HG02973 (cell line): ENCODE data around the gene CORO7.

Experiments used
- ATAC-seq: cut with Tn5 transposase; IDR thresholded peaks from one replicate; pipeline ENCODE4 v1.9.1; 2021; ENCODE audit warnings: moderate library complexity; ENCODE audit not compliant: unreplicated experiment

Gene CORO7

DNA sequence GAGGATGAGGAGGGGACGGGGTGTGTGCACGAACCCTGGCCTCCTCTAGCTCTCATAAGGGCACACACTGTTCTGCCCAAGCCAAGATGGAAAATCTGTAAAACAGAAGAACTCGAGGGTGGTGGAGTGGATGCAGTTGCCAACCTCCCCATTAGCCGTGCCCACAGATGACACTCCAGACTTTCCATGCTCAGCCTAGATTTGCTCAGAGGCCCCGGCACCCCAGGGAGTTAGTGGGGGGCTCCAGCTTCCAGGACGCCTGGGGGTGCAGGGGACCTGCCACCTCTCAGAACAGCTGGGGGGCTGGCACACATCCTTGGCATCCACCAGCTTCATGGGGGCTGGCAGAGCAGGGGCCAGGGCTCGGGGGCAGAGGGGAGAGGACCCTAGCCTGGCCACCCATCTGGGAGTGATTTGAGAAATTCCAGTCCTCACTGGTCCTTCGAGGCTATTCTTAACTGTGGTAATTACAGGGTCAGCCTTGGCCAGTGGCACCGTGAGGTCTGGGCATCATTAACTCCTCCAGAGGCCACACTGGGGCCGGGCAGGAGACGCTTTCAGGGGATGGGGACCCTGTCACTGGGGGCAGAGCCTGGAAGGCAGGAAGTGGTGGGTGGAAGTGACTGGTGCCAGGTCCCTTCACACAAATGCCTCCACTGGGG is 30.5 kb downstream of the CORO7 start:
- no peak for ATAC-seq

DNA sequence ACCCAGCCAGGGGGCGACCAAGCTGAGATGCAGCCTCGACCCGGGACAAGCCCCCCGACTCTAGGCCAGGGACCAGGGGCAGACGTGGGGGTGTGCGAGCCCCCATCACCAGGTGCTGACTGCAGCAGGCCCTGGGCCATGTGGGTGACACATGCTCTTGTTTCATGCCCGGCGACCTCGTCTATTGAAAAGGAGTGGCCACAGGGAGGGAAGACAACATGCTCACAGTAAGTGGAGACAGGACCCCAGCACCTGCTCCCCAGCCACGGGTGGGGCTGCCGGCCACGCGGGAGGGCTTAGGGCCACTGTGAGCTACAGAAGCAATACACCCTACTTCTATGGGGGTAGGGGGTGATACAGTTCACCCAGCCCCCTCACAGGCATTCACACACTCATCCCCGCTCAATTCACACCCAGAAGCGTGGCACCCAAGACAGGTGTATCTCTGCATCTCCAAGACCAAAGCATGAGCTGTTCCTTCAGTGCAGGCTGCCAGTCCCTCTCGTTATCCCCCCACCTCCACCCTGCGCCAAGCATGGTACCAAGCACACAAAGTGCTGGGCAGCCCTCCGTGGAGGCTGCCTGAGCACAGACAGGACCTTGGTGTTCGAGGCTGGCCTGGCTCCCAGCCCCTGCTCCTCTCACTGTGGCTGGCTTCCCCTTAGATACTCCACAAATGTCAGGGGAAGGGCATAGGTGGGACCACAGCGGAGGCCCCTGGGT is 31.2 kb downstream of the CORO7 start:
- ATAC-seq, result no peak

DNA sequence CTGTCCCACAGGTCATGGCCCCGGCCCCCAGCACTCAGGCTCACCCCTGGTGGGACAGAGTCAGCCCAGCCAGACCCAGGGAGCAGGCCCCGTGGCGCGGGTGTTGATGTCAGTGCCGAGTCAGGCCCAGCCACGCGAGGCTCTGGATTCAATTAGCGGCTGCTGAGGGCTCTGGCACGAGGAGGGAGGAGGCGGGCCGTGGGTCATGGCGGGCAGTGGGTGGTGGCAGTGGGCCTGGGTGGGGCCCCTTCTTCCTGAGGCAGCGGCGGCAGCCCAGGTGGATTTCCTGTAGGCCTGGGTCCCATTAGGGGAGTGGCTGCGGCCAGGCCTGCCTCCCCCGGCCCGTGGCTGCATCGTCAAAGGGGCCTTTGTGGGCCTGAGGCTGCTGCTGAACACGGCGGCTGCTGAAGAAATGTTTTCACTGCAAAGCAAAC is 31.9 kb downstream of the CORO7 start:
- no peak for ATAC-seq

DNA sequence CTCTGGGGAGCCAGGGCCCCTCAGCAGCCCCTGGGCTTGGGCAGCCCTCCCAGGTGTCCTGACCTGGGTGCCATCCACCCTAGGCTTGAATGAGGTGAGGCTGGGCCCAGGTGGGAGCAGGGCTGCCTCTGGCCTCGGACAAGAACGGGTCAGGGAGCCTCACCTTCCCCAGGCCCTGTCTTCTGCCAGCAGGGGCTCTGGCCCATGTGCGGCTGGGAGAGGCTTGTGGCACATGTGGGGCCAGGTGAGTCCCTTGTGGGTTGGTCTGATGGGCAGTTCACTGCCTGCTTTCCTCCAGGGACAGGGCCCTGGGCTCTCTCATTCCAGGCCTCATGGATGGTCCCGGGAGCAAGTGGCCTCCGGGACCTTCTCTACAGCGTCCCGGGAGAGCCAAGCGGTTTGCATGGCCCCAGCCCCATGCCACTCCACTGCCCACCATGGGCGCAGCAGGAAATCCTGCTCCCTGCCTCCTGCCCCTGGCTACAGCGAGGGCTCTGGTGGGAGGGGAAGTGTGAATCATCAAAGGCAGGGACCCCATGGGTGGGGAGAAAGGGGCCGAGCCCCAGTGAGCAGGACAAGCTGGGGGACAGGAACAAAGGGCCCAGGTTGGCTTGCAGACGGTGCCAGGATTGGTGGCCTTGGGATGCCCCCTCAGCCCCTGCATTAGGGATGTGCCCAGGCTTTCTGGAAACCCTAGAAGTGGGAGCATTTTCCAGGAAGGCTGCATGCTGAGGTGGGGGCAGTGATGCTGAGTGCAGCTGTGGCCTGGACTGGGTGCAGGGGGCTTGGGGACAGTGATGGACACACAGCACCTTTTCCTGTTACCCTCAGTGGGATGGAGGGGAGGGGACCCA is 32.6 kb downstream of the CORO7 start:
- no peak for ATAC-seq

DNA sequence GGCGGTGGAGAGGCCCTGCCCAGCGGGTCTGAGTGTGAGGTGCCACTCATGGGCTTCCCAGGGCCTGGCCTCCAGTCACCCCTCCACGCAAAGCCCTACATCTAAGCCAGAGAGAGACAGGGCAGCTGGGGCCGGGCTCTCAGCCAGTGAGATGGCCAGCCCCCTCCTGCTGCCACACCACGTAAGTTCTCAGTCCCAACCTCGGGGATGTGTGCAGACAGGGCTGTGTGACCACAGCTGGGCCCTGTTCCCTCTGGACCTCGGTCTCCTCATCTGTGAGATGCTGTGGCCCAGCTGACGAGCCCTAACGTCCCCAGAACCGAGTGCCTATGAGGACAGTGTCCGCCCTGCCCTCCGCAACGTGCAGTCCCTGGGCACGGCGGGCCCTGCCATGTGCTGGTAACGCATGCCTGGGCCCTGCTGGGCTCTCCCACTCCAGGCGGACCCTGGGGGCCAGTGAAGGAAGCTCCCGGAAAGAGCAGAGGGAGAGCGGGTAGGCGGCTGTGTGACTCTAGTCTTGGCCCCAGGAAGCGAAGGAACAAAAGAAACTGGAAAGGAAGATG is 33.5 kb downstream of the CORO7 start:
- no peak for ATAC-seq

DNA sequence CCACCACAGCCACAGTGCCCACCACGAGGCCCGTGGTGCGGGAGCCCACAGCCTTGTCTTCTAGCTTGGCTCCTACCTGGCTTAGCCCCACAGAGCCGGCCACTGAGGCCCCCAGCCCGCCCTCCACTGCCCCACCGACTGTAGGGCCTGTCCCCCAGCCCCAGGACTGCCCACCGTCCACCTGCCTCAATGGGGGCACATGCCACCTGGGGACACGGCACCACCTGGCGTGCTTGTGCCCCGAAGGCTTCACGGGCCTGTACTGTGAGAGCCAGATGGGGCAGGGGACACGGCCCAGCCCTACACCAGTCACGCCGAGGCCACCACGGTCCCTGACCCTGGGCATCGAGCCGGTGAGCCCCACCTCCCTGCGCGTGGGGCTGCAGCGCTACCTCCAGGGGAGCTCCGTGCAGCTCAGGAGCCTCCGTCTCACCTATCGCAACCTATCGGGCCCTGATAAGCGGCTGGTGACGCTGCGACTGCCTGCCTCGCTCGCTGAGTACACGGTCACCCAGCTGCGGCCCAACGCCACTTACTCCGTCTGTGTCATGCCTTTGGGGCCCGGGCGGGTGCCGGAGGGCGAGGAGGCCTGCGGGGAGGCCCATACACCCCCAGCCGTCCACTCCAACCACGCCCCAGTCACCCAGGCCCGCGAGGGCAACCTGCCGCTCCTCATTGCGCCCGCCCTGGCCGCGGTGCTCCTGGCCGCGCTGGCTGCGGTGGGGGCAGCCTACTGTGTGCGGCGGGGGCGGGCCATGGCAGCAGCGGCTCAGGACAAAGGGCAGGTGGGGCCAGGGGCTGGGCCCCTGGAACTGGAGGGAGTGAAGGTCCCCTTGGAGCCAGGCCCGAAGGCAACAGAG is 34.2 kb downstream of the CORO7 start:
- ATAC-seq, result no peak

DNA sequence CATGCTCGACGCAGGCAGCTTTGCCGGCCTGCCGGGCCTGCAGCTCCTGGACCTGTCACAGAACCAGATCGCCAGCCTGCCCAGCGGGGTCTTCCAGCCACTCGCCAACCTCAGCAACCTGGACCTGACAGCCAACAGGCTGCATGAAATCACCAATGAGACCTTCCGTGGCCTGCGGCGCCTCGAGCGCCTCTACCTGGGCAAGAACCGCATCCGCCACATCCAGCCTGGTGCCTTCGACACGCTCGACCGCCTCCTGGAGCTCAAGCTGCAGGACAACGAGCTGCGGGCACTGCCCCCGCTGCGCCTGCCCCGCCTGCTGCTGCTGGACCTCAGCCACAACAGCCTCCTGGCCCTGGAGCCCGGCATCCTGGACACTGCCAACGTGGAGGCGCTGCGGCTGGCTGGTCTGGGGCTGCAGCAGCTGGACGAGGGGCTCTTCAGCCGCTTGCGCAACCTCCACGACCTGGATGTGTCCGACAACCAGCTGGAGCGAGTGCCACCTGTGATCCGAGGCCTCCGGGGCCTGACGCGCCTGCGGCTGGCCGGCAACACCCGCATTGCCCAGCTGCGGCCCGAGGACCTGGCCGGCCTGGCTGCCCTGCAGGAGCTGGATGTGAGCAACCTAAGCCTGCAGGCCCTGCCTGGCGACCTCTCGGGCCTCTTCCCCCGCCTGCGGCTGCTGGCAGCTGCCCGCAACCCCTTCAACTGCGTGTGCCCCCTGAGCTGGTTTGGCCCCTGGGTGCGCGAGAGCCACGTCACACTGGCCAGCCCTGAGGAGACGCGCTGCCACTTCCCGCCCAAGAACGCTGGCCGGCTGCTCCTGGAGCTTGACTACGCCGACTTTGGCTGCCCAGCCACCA is 35.1 kb downstream of the CORO7 start:
- ATAC-seq, result no peak

DNA sequence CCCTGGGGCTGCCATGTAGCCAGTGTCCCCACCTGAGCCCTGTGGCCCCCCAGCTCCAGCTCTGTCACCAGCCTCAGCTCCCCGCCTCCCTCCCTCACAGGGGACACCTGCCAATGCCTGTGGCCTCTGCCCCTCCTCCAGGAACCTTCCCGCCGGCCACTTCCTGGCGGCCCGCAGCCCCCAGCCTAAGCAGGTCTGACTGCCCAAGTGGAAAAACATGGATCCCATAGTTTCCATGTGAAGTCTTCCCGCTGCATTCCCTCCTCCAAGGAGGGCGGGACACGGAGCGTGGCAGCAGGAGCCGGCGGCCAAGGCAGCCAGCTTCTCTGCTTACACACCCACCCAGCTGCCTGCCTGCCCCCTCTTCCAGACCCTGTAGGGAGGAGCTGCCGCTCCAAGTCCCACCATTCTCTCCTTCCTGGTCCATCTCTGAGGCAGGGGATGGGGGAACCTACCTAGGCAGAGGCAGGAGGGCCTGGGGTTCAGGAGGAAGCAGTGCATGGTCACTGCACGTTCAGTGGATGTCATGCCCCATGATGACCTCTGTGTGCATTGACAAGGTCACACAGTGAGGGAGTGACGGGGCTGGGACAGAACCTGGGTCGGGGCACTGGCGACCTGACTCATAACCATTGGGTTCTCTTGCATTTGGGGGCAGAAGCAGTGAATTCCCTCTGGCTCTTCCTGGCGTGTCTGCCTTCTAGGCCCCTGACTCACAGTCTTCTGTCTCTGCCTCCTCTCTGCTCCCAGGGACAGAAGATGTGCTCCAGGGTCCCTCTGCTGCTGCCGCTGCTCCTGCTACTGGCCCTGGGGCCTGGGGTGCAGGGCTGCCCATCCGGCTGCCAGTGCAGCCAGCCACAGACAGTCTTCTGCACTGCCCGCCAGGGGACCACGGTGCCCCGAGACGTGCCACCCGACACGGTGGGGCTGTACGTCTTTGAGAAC is 36.0 kb downstream of the CORO7 start:
- no peak for ATAC-seq

DNA sequence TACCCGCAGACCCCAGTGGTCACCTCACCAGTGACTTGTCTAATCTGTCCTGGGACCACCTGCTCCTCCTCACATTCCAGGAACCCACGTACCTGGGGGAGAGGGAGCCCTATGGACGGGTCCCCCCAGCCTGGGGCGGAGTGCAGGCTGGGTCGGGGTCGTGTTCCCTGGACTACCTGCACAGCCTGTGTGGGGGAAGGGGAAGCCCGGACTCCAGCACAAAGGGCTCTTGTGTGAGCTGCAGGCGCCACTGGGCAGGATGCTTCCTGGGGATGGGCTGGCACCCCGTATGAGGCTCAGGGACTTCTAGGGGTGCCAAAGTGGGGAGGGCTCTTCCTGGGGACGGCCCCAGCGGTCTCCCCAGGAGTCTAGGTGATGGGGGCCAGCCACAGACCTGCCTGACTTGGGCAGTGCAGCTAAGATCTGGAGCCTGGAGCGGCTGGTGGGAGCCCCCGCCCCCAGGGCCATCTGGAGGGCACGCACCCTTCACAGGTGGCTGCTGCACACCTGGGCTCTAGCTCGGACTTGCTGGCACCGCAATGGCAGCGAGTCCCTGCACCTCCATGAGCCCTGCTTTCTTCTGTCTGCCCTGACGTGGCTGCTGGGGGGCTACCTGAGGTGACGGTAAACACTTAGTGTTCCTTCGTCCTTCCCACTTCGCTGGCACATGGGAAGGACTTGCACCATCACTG is 37.3 kb downstream of the CORO7 start:
- ATAC-seq, result no peak

DNA sequence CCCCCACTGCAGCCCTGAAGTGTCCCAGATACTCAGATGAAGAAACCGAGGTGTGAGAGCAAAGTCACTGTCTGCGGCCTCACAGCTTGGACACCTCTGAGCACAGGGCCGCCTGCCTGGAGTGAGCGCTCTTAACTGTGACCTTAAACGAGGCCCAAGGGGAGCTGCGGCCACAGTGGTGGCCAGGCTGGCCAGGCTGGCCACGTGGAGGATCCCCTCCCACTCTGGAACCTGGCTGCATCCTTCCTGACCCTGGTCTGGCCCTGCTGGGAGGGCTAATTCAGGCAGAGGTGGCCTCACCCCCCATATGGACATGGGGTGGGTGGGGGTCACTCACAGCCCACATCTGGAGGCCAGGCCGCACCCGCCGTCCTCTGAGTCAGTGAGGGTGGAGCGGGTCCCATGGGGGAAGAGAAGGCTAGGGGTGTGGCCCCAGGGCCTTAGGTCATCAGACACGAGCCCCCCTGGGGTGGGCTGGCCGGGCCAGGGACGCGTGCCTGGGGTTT is 38.2 kb downstream of the CORO7 start:
- ATAC-seq, result no peak

DNA sequence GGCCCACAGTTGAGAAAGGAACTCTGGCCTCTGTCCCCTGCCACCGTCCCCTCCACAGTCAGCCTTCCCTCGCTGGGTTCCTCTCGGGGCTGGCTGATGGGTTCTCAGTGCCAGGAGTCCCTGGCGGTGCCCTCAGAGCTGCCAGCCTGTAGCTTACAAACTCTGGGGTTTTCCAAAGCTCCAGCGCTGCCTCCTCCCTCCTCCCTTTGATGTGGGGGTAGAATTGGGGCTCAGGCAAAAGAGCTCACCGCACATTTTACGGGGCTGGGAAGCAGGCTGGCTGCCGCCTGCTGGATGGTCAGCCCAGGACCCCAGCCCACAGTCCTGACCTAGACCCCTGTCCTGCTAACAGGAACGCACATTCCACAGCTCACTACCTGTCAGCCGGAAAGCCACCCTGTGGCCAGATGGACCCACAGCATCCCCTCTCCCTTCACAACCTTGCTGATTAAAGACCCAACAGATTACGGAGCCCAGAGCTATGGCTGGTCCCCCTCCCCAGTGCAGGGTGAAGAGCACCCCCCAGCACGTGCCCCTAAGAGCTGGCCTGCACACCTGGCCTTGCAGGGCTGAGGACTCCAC is 38.7 kb downstream of the CORO7 start:
- no peak for ATAC-seq

DNA sequence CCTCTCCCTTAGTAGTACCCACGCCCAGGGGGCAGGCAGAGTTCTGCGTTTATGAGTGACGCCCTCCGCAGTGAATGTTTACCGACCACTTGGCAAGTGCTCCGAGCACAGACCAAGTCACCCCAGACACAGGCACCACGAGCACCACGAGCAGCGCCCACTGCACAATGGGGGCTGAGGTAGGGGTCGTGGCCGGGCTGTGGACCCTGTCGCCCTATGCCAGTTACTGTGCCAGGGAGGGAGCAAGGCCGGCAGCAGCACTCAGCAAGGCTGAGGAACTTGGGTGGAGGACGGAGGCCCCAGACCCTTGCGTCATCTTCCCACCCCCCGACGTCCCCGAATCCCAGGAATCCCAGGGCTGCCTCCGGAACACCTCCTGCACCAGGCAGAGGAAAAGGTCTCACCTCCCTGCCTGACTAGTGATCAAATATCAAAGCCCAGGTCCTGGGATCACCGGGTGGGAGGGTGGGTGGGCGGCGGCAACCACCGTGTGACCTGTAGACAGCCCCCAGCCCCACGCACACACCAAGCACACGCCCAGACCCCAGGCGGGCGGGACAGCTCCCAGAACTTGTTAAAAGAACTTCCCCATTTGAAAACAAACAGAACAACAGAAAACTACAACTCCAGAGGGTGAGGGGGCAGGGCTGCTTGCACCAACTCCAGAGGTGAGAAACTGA is 39.4 kb downstream of the CORO7 start:
- ATAC-seq, result no peak

DNA sequence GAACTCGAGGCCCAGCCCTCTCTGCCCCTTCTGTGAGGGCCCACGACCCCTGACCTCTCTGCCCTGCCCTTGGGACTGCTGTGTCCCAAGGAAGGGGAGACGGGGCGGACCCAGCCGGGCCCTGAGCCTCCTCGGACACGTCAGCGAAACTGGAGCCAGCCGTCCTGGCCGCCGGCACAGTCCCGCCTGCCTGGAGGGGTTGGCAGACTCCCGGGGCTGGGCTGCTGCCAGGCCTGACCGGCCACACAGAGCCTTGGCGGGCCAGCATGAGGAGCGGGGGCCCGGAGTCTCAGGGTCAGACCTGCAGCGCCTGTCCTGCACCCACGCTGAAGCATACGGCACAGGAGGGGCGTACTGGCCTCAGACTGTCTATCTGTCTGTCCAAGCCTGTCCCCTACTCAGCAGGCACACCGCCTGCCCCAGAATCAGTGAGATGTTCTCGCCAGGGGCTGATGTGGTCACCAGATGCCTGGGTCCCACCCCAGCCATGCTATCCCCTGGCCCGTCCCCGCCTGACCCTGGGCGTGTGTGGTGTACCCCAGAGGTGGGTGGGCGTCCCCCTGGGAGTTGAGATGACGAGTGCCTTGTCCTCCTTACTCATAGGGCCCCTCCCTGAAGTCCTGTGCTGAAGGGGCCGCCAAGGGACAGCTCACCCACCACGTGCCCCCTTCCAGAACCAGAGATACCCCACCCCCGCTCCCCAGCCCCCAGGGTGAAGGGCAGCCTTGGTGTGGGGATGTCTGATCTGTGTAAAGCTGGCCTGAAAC is 40.1 kb downstream of the CORO7 start:
- no peak for ATAC-seq

DNA sequence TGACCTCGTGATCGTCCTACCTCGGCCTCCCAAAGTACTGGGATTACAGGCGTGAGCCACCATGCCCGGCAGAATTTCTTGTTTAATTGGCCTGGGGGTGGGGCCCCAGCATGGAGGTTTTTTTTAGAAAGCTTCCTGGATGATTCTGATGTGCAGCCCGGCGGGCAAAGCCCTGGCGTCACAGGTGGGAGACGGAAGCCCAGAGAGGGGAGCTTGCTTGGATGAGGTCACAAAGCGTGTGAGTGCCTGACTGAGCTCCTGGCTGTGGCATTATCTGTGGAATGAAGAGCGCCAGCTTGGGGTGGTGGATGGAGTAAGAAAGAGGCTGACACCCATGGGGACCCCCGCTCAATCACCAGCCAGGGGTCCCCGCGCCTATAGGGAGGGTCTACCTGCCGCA is 40.7 kb downstream of the CORO7 start:
- ATAC-seq, result no peak

DNA sequence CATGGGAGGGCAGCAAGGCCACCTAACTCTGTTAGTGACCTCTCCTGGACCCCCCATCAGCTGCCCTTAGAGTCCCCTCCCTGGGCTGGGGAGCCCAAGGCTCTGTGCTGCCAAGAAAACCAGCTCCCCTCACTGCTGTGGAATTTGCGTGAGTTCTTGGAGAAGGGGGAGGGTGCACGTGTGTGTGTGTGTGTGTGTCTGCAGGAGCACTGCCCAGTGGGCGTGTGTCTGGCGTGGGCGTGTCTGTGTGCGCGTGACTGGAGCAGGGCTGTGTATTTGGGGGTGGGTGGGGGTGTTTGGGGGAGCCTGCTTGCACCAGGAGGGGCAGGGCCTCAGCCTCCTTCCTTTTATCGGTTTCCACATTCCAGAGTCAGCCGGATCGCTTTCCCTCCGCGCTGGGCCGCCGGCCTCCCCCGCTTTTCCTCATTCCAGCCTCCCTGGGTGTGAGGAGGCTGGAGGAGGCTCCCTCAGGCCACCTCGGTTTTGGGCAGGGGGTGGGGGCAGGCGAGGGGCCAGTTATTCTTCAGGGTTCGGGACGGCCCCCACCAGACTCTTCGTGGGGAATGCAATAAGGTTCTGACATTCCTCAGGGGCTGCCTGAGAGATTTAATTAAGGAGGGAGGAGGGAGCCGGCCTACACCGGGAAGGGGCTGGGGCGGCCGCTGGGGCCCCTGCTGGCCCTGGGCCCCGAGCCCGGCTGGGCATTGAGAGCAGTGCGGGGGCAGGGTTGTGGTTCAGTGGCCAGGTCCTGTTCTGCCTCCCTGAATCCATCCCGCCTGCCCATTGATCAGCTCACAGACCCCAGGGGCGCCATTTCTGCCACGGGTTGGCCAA is 42.3 kb downstream of the CORO7 start:
- ATAC-seq, result no peak
